Effector CD8-positive, alpha-beta T cell (primary cell): ENCODE measurements around the gene HDDC2.

ENCODE experiments used
- DNase-seq: peaks from one replicate; lab custom pipeline; 2025; lab: John Stamatoyannopoulos, UW
- total RNA-seq, 4 experiments: gene quantifications; one replicate each; lab custom pipeline; 2026; lab: John Stamatoyannopoulos, UW

HDDC2 gene, protein sequence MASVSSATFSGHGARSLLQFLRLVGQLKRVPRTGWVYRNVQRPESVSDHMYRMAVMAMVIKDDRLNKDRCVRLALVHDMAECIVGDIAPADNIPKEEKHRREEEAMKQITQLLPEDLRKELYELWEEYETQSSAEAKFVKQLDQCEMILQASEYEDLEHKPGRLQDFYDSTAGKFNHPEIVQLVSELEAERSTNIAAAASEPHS
- 22.4 to 43.3 (median 35.1) reads per million in 4 experiments for total RNA-seq

DNA sequence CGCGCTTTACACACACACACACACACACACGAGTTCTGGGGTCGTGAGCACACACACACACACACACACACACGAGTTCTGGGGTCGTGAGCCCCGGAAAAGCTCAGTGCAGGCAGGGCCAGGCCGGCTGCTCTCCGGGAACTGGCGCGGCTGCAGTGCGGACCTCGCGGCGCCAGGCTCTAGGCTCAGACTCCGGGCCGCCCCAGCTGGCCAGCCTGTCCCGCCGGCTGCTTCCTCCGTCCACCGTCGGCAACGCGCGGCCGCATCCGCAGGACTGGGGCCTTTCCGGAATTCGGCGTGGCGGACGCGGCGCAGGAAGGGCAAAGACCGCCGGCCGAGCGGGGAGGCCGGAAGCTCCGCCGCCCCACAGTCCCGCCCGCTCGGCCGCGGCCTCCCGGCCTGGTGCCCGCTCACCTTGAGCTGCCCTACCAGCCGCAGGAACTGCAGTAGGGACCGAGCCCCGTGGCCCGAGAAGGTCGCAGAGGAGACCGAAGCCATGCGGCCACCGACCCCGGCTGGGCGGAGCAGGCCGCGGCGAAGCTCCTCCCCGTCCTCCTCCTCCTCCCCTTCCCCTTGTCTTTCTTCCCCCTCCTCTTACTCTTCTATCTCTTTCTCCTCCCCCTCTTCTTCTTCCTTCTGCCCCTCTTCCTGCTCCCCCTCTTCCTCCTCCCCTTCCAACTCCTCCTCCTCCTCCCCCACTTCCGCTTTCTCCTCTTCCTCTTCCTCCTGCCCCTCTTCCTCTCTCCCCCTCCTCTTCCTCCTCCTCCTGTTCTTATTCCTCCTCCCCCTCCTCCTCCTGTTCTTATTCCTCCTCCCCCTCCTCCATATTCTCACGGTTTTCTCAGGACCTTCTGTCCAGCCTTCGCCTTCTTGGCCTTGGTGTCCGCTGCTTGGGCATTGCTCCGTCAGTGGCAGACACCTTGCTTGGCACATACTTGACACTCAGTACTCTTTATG, at the start of gene HDDC2:
TSS of gene HDDC2 (minus strand) at position 533 of the 957 bp plus-strand sequence. CDS start at position 498, 35 bp downstream.
- no peak for DNase-seq

DNA sequence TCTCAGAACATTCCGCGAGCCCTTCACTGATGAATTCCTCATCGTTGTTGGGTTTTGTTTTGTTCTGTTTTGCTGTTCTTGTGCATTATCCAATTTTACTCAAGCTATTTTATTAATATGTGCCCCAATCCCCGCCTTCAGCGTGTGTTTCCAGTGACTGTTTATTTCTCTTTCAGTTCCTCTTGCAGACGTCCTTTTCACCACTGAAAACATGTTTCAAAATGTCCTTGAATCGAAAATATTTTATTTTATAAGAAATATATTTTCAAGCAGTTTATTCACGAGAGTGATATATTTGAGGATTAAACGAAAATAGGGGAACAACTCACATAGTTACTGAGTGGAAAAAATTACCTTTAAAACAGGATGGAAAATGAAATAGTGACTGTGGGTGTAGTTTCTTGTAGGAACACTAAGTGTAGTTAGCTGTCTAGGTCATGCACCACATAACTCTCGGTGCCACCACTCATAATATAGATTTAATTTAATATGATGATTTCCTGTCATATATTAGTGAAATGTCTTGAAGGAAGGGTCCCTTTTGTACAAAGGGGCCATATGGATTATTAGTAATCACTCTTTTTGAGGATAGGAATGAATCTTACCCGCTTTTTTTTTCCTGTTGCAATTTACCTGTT, 45.3 kb upstream of the HDDC2 start:
- DNase-seq = no peak

DNA sequence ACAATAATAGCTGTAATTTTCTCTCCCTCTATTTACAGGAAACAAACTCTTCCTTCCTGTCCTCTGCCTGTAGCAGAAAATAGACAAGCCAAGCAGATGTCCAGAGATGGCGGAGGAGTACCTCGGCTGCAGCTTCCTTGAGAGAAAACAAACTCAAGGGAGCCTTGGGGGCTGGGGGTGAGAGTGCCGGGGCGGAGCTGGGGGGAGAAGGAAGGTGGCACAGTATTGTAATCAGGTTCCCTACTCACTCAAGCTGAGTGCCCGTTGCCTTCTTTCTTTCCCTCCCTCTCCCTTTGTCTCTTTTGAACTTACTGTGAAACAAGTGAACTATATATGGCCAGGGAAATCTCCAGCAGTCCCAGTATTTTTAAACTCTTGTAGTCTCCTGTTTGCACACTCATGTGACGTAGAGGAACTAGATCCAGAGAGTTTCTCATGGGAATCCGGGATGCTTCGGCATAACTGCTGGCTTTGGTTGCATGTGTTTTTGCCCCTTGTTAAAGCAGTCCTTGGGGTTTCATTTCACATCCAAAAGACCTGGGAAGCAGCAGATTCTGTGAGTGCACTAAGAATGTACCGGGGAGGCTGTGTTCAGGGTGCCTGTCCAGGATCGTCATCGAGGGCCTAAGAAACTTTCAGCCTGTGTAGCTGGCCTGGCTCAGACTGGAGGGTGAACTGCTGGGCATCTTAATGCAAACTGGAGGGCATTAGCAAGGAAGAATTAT, 44.6 kb upstream of the HDDC2 start:
- no peak for DNase-seq

DNA sequence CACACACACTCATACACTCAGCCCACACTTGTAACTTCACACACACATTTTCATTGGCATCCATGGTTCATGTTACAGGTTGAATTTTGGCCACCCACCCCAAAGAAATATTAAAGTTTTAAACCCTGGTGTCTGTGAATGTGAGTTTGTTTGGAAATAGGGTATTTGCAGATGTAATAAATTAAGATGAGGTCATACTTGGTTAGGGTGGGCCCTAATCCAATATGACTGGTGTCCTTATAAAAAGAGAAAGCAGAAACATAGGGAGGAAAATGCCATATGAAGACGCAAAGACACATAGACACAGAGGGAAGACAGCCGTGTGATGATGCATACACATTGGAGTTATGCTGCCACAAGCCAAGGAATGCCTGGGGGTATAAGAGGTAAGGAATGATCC, 39.7 kb upstream of the HDDC2 start:
- DNase-seq = no peak

DNA sequence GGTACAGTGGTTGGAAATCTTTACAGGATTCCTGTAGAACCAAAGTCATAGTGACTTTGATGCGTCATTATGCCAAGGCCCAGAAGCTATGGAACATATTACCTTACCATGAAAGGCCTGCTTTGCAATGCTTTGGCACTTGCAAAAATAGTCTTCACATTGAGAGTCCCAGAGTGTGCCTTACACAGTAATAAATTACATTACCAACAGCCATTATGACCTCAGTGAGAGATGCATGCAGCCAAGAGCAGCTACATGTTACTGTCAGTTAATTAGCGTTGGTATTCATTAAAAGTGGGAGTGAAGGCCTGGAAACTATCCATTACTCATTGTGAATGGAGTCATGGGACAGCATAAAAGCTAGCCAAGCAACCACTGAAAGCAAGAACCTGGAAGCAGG, 39.2 kb upstream of the HDDC2 start:
- no peak for DNase-seq

DNA sequence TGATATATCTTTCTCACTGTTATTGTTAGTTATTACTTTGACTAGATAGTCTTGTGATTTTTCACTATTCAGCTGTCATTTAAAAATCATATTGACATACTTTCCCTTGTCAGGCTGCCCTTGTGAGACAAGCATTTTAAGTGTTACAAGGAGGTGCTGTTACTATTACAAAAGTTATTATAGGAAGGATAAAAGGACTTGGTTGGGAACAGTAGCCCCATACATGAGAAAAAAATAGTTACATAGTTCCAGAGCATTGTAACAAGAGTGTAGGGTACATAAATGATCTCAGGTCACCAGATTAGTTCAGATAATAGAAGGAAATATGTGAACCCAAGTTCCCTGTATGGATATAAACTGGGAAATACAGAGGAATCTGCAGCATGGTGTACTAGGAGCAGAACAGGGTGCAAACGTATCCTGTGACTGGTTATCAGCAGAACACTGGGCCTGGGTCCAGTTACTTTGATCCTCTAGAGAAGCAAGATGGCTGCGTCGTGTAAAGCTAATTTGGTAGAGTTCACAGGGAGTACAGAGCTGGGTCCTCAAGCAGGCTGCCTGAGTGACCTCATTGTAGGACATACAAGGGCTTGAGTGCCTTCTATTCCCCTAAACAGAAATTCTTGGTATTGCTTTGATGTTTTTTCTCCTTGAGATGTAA, 38.5 kb upstream of the HDDC2 start:
- no peak for DNase-seq

DNA sequence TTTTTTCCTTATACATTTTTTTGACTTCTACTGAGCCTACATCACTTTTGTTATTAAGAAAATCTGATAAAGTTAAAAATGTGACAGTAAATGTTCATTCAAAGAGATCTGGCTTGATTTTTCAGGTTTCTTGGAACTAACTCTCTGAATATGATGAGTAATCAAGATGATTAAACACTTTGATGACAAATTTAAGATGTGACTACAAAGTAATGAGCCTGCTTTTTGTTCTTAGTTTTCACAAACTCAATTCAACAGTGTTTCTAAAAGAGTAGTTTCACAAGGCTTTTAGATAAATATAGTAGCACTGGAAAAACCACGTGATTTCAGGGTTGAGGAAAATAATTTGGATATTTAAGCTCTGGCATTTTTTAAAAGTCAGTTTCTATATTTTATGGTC, 37.9 kb upstream of the HDDC2 start:
- DNase-seq = no peak

DNA sequence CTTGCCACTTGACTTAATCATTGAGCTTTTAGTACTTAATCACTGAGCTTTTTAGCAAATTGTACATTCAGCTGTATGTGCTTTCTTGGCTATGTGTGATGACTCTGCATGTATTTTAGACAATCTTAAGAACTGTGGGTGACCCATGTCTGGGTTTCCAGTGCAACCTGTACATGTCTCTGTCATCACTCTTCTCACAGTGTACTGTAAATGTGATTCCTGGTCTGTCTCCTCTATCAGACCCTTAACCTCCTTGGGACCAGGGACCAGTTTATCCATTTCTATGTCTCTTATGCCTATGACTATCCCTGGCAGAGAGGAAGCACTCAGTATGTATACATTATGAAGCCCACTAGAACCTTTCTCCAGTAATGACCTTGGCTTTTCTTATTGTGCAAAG, 36.6 kb upstream of the HDDC2 start:
- no peak for DNase-seq

DNA sequence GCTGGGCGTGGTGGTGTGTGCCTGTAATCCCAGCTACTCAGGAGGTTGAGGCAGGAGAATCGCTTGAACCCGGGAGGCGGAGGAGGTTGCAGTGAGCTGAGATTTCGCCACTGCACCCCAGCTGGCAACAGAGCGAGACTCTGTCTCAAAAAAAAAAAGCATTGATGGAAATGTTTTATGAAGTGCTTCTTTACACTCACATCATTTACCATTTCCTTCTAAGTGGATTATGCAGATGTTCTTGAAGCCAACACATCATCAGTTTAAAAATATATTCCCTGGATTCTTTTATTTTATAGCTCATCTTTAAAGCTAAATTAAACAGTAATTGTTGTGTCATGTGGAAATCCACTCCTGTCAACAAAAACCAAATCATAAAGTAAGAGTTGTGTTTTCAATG, 35.9 kb upstream of the HDDC2 start:
- no peak for DNase-seq

DNA sequence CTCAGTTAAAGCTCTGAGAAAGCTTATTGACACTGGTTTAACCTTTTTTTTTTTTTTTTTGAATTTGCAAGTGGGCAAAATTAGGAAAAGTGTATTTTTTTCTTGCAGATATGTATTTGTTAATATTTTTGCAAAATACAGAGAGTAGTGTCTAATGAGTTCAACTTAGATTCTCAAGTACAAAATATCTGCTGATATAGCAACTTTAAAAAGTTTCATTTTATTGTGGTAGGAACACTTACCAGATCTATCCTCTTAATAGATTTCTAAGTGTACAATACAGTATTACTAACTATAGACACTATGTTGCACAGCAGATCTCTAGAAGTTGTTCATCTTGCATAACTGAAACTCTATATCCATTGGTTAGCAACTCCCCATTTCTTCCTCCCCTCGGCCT, 30.9 kb upstream of the HDDC2 start:
- no peak for DNase-seq

DNA sequence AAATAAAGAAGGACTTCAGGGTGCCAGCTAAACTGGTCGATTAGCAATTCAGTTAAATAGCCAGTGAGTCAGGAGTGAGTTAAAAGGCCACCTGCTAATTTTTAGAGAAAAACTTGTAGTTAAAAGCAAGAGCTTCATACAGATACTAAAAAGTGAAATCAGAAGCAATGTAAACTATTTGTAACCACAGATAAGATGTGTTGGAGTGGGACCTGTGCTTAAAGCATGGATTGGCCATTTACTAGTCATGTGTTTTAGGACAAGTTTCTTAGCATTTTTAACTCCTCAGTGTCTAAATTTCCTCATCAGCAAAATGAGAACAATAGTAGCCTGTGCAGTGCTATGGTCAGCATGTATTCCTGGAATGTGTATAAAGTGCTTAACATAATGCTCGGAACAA, 23.8 kb upstream of the HDDC2 start:
- DNase-seq = no peak

DNA sequence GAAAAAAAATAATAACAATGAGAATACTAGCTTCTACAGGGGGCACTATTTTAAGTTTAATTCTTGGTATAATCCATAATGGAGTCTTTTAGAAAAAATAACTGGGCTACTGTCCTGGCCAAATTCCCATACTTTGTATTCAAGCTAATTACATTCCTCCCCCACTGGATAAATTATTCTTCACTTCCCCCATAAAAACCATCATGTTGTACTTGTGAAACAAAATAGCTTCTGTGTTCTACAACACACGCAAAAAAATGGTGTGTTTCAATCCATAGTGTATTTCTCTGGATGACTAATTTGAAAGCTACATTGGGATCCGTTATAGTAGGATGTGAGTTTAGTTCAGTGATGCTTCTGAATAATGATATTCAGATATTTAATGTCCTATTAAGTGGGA, 21.6 kb upstream of the HDDC2 start:
- DNase-seq = no peak

DNA sequence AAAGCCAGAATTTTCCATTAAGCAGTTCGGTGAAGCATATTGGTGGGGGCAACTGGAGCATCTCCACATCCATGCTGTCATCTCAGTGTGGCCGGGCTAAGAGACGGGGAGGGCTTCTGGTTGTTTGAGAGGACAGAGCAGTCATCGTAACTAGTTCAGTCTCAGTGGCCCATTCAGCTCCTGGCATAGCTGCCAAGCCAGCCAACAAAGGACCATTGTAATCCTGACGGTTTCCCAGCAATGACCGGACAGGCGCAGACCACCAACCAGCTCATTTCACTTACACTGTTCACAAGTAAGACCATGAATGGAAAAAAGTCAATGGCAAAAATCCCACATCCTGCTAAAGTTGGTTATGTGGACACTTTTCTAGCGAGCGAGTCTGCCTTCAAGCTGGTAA, 14.9 kb upstream of the HDDC2 start:
- no peak for DNase-seq

DNA sequence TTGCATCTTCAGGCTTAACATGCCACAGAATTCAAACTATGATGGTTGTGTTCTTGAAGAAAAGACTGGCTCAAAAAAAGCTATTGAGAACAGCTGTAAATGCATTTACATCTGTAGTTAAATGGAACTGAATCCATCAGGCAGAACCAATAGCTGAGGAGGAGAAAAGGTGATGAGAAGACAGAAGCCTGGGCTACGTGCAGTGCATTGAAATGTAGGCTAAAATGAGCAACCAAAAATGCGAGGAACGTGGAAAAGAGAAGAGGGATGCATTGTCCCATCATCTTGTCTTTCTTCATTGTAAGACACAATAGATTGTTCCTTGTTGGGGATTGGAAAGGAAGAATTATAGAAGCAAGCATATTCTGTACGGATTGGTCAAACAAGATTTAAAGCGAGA, 13.8 kb upstream of the HDDC2 start:
- no peak for DNase-seq

DNA sequence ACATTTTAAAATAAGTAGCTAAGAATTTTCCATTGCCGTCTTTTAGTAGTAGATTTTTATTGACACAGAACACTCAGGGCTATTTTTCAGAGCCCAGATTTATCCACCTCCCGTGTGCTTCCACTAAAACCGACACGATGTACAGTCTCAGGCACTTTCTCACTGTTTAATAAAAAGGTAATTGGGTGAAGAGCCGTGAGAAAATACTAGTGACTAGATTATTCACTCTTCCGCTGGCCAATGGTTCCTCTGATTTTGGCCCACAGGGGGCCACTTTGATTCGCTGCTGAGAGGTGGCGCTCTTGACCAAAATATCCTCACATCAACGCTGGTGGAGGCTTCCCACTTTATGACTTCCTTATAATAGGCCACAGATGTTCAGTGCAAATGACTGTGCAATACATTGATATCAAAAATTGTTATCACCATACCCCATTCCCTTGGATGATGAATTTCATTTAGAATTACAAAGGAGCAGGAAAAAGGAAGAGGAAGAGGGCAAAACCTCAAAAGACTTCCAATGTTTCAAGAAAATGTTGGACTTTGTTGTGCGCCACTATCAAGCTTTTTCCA, 12.3 kb upstream of the HDDC2 start:
- no peak for DNase-seq

DNA sequence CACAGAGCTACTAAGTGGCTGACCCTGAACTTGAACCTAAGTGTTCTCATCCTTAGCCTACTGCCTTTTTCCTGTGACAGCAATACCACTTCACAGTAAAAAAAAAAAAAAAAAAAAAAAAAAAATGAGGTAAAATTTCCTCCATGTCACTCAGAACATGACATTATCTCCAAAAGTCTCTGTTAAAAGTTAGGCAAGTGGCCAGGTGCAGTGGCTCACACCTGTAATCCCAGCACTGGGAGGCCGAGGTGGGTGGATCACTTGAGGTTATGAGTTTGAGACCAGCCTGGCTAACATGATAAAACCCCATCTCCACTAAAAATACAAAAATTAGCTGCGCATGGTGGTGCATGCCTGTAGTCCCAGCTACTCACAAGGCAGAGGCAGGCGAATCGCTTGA, 11.2 kb upstream of the HDDC2 start:
- DNase-seq = no peak

DNA sequence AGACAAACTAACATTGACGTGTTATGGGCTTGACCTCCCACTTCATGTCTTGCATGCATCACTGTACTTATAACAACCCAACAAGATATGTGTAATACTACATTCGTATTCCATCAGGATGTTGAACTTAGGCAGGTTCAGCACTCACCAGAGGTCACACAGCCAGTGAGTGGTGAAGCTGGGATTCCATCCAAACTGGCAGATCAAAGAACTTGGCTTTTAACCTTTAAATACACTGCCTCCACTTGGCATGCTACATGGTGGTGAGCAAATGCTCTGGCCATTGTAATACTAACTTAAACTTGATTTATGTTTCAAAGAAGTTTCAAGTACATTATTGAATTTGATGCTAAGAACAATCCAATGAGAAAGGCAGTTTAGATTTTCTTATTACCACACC, 10.7 kb upstream of the HDDC2 start:
- DNase-seq = no peak

DNA sequence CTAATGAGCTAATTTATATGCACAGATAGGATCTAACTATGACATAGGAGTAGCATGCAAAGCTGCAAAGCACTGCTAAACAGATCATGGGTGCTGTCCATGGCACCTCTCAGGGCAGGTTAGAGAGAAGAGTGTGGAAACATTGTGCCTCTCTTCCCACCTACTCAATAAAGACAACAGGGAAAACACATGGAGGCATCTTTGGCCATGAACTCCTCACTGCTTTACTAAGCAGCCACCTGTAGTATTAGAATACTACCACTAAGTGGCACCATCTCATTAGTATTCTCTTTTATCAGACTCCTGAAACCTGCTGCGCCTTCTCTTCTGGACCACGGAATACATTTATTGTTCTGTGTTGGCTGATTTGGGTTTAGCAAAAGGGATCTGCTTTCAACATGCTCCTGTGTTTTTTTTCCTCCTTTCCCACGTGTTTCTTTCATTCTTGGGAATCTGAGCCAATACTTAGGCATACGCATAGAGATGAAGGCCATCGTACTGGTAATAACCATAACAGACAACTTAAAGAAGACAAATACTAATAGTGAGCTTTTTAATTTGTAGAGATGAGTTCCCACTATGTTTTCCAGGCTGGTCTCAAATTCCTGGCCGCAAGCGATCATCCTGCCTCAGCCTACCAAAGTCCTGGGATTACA, 9.4 kb upstream of the HDDC2 start:
- DNase-seq = no peak

DNA sequence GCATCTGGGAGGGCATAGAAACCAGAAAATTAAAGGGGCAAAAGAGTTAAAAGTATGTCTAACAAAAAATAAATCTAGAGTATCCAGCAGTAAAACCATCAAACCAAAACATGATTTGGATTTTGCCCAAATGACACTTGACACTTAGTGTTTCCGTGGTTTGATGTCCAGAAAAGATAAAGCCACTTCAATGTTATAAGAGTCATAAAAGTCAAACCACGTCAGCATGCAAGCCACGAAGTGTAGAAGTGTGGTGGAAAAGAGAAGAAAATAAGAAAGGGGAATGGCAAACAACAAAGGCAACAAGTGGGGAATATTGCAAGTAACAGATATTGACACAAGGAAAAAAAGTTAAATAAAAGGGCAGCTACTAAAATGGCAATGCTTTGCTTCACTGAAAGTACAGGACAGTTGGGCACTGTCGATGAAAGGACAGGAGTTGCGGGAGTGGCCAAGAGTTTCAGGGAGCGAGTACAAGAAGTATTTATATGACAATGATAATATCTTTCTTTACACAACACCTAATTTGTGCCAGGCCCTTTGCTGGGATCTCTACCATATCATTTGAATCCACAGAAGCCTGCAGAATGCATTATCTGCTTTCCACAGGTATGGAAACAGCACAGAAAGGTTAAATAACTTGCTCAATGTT, 6.3 kb upstream of the HDDC2 start:
- DNase-seq = no peak

DNA sequence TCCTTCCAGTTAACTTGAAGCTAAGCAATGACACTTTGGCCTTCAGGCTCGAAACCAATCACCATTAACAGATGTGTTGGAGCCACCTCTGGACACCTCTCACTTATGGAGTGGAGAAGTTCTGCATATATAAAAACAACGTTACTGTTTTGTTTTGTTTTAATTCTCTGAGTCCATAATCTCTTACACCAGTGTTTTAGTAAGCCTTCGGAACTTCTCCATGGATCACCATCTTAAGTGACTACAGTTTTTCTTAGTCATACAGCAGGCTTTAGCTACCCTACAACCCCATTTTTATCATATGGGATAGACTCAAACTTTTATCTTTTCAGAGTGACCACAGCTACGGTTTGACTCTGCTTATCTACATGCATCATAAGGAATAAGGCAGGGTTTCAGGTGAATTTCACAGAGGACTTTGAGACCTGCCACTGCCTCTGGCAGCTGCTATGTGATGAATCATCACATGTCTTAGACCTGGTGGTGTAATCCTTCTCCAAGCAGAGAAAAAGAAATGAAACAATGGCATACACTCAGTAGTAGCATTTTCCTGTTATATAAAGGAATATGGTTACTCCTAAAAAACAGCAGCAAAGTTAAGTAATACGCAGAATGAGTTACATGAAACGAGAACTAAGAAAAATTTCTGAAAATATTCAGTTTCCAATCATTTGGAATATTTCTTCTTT, 5.5 kb upstream of the HDDC2 start:
- DNase-seq = no peak
